ENCODE data around the gene USP20.

USP20 gene

DNA sequence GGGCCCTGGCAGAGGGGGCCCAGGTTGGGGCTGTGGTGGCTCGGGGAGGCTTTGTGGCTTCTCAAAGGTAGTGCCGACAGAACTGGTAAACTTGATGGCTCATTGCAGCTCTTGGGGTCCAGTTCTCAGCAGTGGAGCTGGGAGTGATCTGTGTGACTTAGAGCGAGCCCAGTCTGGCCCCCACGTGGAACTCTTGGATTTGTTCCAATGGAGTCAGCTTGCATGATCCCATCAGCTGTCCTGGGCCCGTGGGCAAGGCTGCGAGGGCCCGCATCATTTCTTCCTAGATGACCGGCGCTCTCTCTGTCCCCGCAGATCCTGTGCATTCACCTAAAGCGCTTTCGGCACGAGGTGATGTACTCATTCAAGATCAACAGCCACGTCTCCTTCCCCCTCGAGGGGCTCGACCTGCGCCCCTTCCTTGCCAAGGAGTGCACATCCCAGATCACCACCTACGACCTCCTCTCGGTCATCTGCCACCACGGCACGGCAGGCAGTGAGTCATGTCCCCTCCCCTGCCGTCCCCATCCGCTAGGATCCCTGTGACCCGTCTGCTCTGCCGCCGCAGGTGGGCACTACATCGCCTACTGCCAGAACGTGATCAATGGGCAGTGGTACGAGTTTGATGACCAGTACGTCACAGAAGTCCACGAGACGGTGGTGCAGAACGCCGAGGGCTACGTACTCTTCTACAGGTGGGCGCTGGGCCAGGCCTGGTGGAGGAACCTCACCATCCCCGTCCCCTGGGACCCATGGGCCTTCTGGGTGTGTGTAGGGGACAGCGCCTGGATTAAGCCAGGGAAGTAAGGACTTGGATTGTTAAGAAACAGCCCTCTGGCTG, 39.2 kb downstream of the USP20 start:
- H3K4me1 ChIP-seq, result no peaks in the 10 kb centered on the region
- intact Hi-C loops (cut with DNase I; ENCODE audit: low total_unique reads), result no loop called here
- H3K4me3 ChIP-seq, result no peak overlapping the region
- H3K27ac ChIP-seq, result no peak overlapping the region
- TF ChIP-seq, protein P1, sequence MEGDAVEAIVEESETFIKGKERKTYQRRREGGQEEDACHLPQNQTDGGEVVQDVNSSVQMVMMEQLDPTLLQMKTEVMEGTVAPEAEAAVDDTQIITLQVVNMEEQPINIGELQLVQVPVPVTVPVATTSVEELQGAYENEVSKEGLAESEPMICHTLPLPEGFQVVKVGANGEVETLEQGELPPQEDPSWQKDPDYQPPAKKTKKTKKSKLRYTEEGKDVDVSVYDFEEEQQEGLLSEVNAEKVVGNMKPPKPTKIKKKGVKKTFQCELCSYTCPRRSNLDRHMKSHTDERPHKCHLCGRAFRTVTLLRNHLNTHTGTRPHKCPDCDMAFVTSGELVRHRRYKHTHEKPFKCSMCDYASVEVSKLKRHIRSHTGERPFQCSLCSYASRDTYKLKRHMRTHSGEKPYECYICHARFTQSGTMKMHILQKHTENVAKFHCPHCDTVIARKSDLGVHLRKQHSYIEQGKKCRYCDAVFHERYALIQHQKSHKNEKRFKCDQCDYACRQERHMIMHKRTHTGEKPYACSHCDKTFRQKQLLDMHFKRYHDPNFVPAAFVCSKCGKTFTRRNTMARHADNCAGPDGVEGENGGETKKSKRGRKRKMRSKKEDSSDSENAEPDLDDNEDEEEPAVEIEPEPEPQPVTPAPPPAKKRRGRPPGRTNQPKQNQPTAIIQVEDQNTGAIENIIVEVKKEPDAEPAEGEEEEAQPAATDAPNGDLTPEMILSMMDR (IDR thresholded peaks at IDR 0.05), result no peak
- no peaks in the 10 kb centered on the region for H3K9me3 ChIP-seq
- peaks cover 3 to 30% (median 20%) of the 10 kb centered on the region in 3 donors for H3K36me3 ChIP-seq
- no peaks in the 10 kb centered on the region for H3K27me3 ChIP-seq
- no peak for DNase-seq

DNA sequence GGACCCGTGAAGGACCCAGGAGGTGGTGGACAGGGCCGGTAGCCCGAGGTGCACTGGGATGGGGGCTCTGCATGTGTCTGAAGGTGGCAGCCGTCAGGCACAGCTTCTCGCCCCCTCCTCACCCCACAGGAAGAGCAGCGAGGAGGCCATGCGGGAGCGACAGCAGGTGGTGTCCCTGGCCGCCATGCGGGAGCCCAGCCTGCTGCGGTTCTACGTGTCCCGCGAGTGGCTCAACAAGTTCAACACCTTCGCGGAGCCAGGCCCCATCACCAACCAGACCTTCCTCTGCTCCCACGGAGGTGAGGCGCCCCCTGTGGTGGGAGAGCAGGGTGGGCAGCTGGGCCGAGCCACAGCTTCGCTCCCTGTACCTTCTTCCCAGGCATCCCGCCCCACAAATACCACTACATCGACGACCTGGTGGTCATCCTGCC, 39.9 kb downstream of the USP20 start:
- H3K27me3 ChIP-seq, result no peaks in the 10 kb centered on the region
- H3K27ac ChIP-seq, result no peak overlapping the region
- TF ChIP-seq, protein P1 (IDR thresholded peaks at IDR 0.05), result no peak
- peaks cover 7 to 37% (median 13%) of the 10 kb centered on the region in 3 donors for H3K36me3 ChIP-seq
- H3K9me3 ChIP-seq, result no peaks in the 10 kb centered on the region
- H3K4me3 ChIP-seq, result no peak overlapping the region
- no peaks in the 10 kb centered on the region for H3K4me1 ChIP-seq
- DNase-seq, result no peak
- intact Hi-C loops (cut with DNase I; ENCODE audit: low total_unique reads), result no loop called here

DNA sequence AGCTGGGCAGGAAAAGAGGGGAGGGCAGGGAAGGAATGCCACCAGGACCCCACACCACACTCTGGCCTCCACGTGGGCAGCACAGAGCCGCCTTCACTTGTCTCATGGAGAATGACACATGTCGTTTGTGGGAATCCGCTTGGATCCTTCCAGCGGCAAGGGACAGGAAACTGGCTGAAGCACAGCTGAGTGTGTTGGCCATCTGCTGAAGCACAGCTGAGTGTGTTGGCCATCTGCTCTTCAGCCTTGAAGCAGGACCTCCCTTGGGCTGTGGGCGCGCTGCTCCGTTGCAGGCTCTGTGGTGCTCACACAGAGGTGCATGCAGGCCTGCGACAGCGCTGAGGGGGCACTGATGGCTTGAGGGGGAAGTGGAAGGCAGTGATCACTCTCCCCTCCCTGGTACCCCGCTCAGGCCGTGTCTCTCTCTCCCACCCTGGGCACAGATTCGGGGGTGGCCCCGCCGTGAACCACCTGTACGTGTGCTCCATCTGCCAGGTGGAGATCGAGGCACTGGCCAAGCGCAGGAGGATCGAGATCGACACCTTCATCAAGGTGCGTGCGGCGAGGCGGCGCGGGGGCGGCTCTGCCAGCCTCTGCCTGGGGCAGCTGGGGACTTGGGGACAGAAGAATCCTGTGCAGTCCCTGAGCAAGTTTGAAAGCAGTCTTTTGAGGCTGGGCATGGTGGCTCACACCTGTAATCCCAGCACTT, 40.6 kb downstream of the USP20 start:
- no peaks in the 10 kb centered on the region for H3K27me3 ChIP-seq
- H3K36me3 ChIP-seq, result peaks cover 7 to 43% (median 10%) of the 10 kb centered on the region in 3 donors
- H3K27ac ChIP-seq, result no peak overlapping the region
- no peak for DNase-seq
- intact Hi-C loops (cut with DNase I; ENCODE audit: low total_unique reads), result no loop called here
- no peak overlapping the region for H3K4me3 ChIP-seq
- no peaks in the 10 kb centered on the region for H3K9me3 ChIP-seq
- no peaks in the 10 kb centered on the region for H3K4me1 ChIP-seq
- TF ChIP-seq, protein P1 (IDR thresholded peaks at IDR 0.05), result no peak

DNA sequence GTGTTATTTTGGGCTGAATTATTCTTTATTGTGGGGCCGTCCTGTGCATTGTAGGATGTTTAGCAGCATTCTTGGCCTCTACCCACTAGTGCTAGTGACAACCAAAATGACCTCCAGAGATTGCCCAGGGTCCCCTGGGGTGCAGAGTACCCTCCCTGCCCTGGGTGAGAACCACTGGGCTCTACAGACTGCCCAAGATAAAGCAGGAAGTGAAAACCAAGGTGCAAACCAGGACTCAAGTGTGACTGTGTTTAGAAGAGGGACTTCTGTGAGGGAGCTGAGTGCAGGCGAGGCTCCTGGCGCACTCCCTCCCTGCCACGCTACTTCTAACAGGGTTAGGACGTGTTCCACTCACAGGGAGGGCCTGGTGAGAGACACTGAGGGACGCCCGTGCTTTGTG, 41.6 kb downstream of the USP20 start:
- H3K27me3 ChIP-seq, result no peaks in the 10 kb centered on the region
- TF ChIP-seq, protein P1 (IDR thresholded peaks at IDR 0.05), result no peak
- no peaks in the 10 kb centered on the region for H3K4me1 ChIP-seq
- no peak overlapping the region for H3K27ac ChIP-seq
- DNase-seq, result no peak
- no peaks in the 10 kb centered on the region for H3K9me3 ChIP-seq
- no peak overlapping the region for H3K4me3 ChIP-seq
- intact Hi-C loops (cut with DNase I; ENCODE audit: low total_unique reads), result no loop called here
- peaks cover 0 to 43% (median 19%) of the 10 kb centered on the region in 3 donors for H3K36me3 ChIP-seq

DNA sequence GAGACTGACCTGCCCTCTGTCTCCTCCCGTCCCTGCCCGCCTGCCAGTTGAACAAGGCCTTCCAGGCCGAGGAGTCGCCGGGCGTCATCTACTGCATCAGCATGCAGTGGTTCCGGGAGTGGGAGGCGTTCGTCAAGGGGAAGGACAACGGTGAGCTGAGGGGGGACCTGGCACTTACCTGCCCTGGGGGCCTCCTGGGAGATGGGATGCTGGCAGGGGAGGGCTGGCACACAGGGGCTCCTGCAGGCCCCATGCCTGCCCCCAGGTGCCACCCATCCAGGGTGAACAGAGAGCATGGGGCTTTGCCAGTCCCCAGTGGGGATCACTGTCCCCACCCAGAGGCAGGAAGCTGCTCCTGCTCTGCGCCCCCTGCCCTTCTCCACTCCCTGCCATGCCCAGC, 43.0 kb downstream of the USP20 start:
- no peak for DNase-seq
- intact Hi-C loops (cut with DNase I; ENCODE audit: low total_unique reads), result no loop called here
- TF ChIP-seq, protein P1 (IDR thresholded peaks at IDR 0.05), result no peak
- Histone ChIP-seq H3K4me3 (no peak overlapping the region), H3K27me3 (no peaks in the 10 kb centered on the region), H3K27ac (no peak overlapping the region), H3K36me3 (peaks cover 0 to 43% (median 22%) of the 10 kb centered on the region in 3 donors), H3K9me3 (no peaks in the 10 kb centered on the region), H3K4me1 (no peaks in the 10 kb centered on the region)

Measured in tibial artery (tissue), 4 donors.